Measurements from ENCODE around the gene ALG1.
A peak's percentile ranks its signal among the peaks of the same experiment; 100 is the strongest.
"Not testable (repeated sequence)": the region's sequence is repeated elsewhere in the genome, so short reads cannot be mapped to it uniquely, and the experiment has no call there.

ALG1 gene

DNA sequence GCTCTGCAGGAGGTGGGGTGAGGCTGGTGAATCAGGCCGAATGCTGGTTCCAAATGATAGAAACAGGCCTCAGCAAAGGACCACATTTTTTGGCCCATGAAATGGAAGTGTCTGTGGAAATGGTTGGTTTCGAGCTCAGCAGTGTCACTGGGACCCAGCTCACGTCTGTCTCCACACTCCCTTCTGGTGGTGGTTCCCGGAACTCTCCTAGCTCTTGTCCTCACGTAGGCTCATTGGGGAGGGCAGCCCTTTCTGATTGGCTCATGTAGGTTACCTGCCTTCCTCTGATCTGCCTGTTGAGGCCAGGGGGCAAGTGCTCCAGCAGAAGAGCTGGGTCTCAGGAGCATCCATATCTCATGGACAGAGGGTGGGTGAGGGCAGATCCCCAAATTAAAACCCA lies 4.0 kb downstream of the ALG1 start:
- no peak for DNase-seq

DNA sequence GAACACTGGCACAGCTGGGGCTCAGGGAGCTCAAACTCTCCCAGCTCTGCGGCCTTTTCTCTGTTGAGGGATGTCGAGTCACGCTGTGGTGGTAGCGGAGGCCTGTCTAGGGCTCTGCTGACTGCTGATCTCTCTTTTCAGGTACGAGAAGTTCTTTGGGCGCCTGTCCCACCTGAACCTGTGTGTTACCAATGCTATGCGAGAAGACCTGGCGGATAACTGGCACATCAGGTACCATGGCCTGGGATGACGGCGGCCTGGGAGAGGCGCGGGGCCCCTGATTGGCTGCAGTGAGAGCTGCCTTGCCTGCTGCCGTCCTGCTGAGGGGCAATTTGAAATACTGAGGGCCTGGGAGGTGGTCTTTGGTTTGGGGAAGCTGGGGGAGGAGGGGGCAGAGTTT lies 5.7 kb downstream of the ALG1 start:
- DNase-seq: no peak

DNA sequence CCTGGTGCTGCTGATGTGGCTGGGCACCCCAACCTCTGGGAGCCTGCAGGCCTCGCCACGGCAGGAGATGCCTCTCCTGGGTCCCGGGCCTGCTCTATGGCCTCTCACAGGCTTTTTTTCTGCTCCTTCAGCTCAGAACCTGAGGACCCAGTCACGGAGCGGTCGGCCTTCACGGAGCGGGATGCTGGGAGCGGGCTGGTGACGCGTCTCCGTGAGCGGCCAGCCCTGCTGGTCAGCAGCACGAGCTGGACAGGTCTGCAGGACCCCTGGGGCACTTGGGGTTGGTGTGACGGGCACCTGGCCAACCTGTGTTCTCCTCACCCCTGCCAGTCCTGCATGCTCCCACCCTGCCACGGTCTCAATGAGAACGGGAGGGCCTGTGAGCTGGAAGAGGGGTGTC lies 7.0 kb downstream of the ALG1 start:
- no peak for DNase-seq

GRCh38 chr16:5080461-5080860 lies 8.8 kb downstream of the ALG1 start:
- DNase-seq: not testable (repeated sequence)

- not testable (repeated sequence) for DNase-seq
Measured at GRCh38 chr16:5080996-5081395, 9.4 kb downstream of the ALG1 start.

GRCh38 chr16:5083646-5084045 lies 12.0 kb downstream of the ALG1 start:
- DNase-seq: not testable (repeated sequence)

- DNase-seq: not testable (repeated sequence)
Measured at GRCh38 chr16:5084099-5084731, 12.6 kb downstream of the ALG1 start.

DNA sequence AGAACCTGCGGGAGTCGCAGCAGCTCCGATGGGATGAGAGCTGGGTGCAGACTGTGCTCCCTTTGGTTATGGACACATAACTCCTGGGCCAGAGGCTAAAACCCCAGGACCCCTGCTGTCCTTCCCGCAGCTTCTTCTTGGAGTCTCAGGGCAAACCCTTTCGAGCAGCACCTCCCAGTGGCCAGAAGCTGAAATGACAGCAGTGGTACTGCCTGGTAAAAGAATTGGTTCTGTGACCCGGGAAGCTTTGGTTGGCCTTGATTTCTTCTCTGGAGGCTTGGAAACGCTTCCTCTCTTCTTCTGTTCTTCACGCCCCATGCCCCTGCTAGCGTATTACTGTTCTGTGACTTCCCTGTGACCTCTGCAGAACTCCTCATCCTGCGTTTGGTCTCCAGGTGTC lies 13.2 kb downstream of the ALG1 start:
- DNase-seq: not testable (repeated sequence)

DNA sequence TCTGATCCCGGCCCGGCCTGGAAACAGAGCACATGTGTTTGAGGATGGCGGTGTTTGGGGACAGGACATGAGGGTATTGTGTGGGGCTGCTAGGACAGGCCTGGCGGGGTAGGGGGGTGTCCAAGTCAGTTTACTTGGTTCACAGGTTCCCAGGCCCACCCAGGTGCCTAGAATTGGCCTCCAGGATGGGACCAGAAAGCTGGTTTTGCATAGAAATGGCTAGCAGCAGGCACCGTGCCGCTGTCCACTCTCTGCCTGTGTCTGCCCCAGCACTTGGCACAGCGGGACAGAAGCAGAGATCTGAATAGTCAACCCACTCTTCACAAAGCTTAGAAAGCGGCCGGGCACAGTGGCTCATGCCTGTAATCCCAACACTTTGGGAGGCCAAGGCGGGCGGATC lies 14.1 kb downstream of the ALG1 start:
- DNase-seq: not testable (repeated sequence)

DNA sequence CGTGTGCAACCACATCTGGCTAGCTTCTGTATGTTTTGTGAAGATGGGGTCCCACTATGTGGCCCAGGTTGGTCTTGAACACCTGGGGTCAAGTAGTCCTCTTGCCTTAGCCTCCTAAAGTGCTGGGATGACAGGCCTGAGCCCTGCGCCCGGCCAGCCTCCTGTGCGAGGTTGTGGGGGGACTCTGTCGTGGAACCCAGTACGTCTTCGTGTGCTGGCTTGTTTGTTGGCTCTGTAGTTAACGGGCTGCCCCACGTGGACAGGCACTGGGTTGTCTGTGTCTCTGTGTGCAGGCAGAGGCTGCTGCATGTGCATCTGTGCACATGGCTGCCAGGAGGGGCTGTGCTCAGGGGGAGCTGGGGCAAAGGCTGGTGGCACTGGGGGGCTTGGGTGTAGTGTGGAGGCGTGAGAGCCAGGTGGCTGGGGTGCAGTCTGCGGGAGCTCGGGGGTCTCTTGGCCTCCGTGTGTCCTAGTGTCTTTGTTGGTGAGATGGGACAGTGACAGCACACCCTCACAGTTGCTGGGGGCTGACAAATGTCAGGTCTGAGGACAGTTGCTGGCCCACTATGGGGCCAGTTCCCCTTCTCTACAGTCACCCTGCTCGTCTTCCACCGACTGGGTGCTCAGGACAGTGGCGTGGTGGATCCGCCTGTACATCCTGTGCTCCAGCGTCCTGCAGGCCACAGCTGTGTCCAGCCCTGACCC lies 16.6 kb downstream of the ALG1 start:
- DNase-seq: not testable (repeated sequence)

- DNase-seq: not testable (repeated sequence)
Measured at GRCh38 chr16:5088936-5089335, 17.3 kb downstream of the ALG1 start.

DNA sequence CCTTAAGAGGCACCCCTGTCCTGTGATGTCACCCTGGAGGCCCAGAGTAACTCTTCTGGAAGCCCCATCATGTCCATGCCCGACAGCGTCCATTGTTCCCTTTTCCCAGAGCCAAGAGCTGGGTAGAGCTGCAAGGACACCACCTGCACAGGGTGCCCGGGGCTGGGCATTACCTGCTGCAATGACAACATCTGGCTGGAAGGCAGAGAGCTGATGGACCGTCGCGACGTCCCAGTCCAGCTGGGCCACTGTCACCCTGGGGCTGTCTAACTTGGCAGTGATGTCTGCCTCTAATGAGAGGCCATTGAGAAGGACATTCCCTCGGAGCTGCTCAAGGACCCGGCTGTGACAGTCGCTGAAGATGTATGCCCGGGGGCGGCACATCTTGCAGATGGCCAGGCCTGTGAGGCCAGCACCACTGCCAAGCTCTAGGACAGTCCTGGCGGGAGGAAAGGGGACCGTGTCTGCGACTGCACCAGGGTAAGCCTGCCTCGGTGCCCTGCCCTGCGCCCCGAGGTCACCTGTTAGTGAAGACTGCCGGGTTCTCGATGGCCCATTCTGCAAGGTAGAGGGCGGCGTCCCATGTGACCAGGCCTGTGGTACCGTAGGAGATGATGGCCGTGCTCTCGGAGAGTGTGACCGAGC lies 18.4 kb downstream of the ALG1 start:
- DNase-seq: not testable (repeated sequence)

- DNase-seq: not testable (repeated sequence)
Measured at GRCh38 chr16:5090592-5090991, 18.9 kb downstream of the ALG1 start.

DNA sequence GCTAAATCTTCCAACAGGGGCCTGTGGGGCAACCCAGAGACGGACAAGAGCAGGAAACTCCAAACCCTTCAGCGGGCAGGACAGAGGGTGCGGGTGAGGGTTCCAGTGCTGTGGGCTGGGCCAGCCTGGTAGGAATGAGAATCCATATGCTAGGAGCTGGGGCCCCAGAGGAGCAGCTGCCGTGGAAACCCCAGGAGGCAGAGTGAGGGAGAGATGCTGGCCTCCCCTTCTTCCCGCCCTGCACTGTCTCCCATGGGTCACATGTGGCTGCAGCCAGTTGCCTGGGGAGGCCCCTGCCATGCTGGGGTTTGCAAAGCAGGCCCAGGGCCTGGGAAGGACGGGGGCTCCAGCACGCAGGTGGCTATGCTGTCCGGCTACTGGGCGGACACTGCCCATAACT lies 21.4 kb downstream of the ALG1 start:
- not testable (repeated sequence) for DNase-seq

- not testable (repeated sequence) for DNase-seq
Measured at GRCh38 chr16:5093746-5094145, 22.1 kb downstream of the ALG1 start.

- not testable (repeated sequence) for DNase-seq
Measured at GRCh38 chr16:5095145-5095830, 23.6 kb downstream of the ALG1 start.

- not testable (repeated sequence) for DNase-seq
Measured at GRCh38 chr16:5096437-5097060, 24.9 kb downstream of the ALG1 start.

GRCh38 chr16:5097061-5097469 lies 25.4 kb downstream of the ALG1 start:
- DNase-seq: not testable (repeated sequence)

- DNase-seq: peak; percentile 98
Measured at GRCh38 chr16:5097470-5098220, 26.0 kb downstream of the ALG1 start, which contains the start of gene EEF2KMT. Gene EEF2KMT, minus strand, starts transcription at chr16:5097795. Its CDS starts 56 bp downstream, at chr16:5097739.

DNA sequence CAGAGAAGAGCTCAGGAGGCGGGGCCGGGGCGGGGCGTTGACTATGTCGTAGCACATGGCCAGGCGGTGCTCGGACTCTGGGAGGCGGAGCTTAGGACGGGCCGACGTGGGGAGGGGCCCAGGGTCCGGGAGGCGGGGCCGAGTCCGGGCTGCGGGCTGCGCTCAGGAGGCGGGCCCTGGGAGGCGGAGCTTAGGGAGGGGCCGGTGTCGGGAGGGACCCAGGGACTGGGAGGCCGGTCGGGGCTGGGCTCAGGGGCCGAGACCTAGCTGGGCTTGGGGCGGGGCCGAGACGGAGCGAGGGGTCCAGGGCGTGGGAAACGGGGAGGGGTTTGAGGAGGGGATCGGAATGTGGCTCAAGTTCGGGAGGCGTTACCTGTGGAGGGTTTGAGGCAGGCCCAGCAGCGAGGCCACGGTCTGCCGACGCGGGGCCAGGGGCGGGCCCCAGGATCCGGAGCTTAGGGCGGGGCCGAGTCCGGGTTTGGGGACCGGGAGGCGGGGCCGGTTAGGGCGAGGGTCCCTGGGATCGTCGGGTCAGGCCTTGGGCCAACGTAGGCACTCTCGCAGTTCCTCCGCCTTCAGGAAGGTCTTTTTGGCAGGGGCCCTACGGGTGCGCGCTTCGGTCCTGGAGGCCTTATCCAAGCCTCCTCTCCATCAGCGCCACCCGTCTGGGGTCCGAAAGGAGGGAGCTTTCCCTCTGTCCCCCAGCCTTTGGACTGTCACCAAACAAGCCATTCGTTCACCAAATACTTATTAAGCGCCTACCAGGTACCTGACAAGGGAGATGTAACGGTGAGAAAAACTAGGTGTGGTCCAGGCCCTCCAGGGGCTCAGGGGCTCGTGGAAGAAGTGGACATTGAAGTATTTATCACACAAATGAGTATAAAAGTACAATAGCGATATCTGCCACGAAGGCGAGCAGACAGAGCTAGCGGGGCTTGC lies 26.8 kb downstream of the ALG1 start:
- DNase-seq: not testable (repeated sequence)

GRCh38 chr16:5099174-5099573 lies 27.5 kb downstream of the ALG1 start:
- DNase-seq: not testable (repeated sequence)
